Measurements from ENCODE around the gene OSBPL5. TPM values are rescaled to one million over a fixed set of nuclear protein-coding genes. Genes with fewer than 3 reads are reported as not detected.

OSBPL5 gene
- total RNA-seq, 1 experiment from 2014 or later, result 16.1 TPM

GRCh38 chr11:3156661-3157311, 8.3 kb downstream of the OSBPL5 start:
- Histone ChIP-seq H3K27me3 (ENCODE audit: insufficient read depth, low read length) (no peaks in the 10 kb centered on the region), H4K91ac (ENCODE audit: insufficient read length, low read depth, low read length) (no peak overlapping the region), H4K20me1 (ENCODE audit: control insufficient read depth, insufficient read depth, insufficient read length) (no peaks in the 10 kb centered on the region), H3K56ac (ENCODE audit: insufficient read length, low read depth, low read length) (no peak overlapping the region), H2BK15ac (ENCODE audit: low read depth, low read length) (no peak overlapping the region), H3K27ac (ENCODE audit: insufficient read length, low read depth, low read length) (no peak overlapping the region), H3K23ac (ENCODE audit: insufficient read length, low read depth, low read length) (no peak overlapping the region), H3K4ac (ENCODE audit: low read depth, low read length) (no peak overlapping the region), H3K23me2 (ENCODE audit: insufficient read length, low read depth, low read length, poor library complexity, severe bottlenecking) (peaks cover 10% of the 10 kb centered on the region), H3K9ac (ENCODE audit: extremely low read depth, insufficient read length, low read length) (no peak overlapping the region), H3T11ph (ENCODE audit: low read length) (no peak overlapping the region), H2BK5ac (ENCODE audit: insufficient read length, low read length) (no peak overlapping the region), H3K18ac (ENCODE audit: insufficient read length, low read depth, low read length) (no peak overlapping the region), H3K4me2 (ENCODE audit: insufficient read depth, insufficient read length, low read length) (no peak overlapping the region), H2BK12ac (ENCODE audit: insufficient read length, low read depth, low read length) (no peak overlapping the region), H3K9me3 (ENCODE audit: control insufficient read depth, low read depth, low read length) (no peaks in the 10 kb centered on the region), H3K4me1 (ENCODE audit: insufficient read depth, low read length) (peaks cover 6% of the 10 kb centered on the region; the same call in 1 of the 2 replicates), H2BK120ac (ENCODE audit: low read depth, low read length, poor library complexity, severe bottlenecking) (no peak overlapping the region), H2AFZ (ENCODE audit: low read length) (no peak overlapping the region), H3K79me2 (ENCODE audit: insufficient read depth, low read length) (no peaks in the 10 kb centered on the region), H2AK5ac (ENCODE audit: insufficient read length, low read length) (no peak overlapping the region), H3K14ac (ENCODE audit: insufficient read depth, low read length) (no peak overlapping the region), H3K79me1 (ENCODE audit: insufficient read depth, low read depth, low read length, poor library complexity, severe bottlenecking) (no peaks in the 10 kb centered on the region), H4K5ac (ENCODE audit: insufficient read length, low read depth, low read length) (no peak overlapping the region), H4K8ac (replicated peaks; ENCODE audit: insufficient read length, low read depth, low read length) (no peak overlapping the region), H2BK20ac (ENCODE audit: low read depth, low read length, poor library complexity, severe bottlenecking) (no peak overlapping the region)
- Mint-ChIP-seq H3K36me3 (ENCODE audit: insufficient read depth in 1 of 3, low read depth in 3 of 3) (peaks cover 0 to 2% (median 0%) of the 10 kb centered on the region in 3 experiments; a peak in 2 of 7 replicates), H3K9me3 (no peaks in the 10 kb centered on the region), H3K4me1 (peaks cover 57 to 74% of the 10 kb centered on the region in 2 experiments), H3K27me3 (ENCODE audit: low read depth) (peaks cover 10% of the 10 kb centered on the region), H3K27ac (peak overlapping the region in 2 of 3 experiments; percentile 49 to 70; a peak in 2 of 7 replicates), H3K4me3 (no peak overlapping the region)
- WGBS (ENCODE audit: extremely low coverage, insufficient read length, low lambda C conversion rate), result no CpG with 5 or more reads among the region's 31 CpGs
- DNase-seq, result no peak
- no peak for TF ChIP-seq CTCF (conservative IDR thresholded peaks at IDR 0.05)
